Activated CD8-positive, alpha-beta T cell treated with anti-CD3 and anti-CD28 coated beads for 36 hours (primary cell): Measurements from ENCODE around the gene ITPR2. TPM values are rescaled to one million over a fixed set of nuclear protein-coding genes. Genes with fewer than 3 reads are reported as not detected.

Source experiments
- ATAC-seq: fragments of 200-7000 bp; cut with Tn5 transposase; one replicate; pipeline ENCODE4 v1.10.0; 2021; ENCODE audit warnings: mild to moderate bottlenecking, moderate library complexity
- CTCF ChIA-PET: fragments of 350-600 bp; sonication (Branson Sonifier 250); formaldehyde crosslinking; loops from one replicate; lab custom pipeline; 2021; ENCODE audit warnings: antibody characterized with exemption; lab: Charles Lee
- POLR2A ChIA-PET: fragments of 350-600 bp; sonication (Branson Sonifier 250); formaldehyde crosslinking; loops from one replicate; lab custom pipeline; 2021; ENCODE audit warnings: antibody characterized with exemption; lab: Charles Lee
- DNase-seq: peaks from one replicate; pipeline ENCODE4 v3.0.0-alpha.2; 2020
- H3K27ac Mint-ChIP-seq: one replicate; pipeline ENCODE4 v1.8.0; 2021; ENCODE audit warnings: mild to moderate bottlenecking, mixed read lengths
- H3K27me3 Mint-ChIP-seq: one replicate; pipeline ENCODE4 v1.8.0; 2021; ENCODE audit warnings: mixed read lengths
- H3K36me3 Mint-ChIP-seq: one replicate; pipeline ENCODE4 v1.8.0; 2021; ENCODE audit warnings: low read depth, mixed read lengths
- H3K4me1 Mint-ChIP-seq: one replicate; pipeline ENCODE4 v1.8.0; 2021; ENCODE audit warnings: low read depth, mixed read lengths
- H3K4me3 Mint-ChIP-seq: one replicate; pipeline ENCODE4 v1.8.0; 2021; ENCODE audit warnings: mild to moderate bottlenecking, moderate library complexity, mixed read lengths
- H3K9me3 Mint-ChIP-seq: one replicate; pipeline ENCODE4 v1.8.0; 2021; ENCODE audit warnings: mixed read lengths
- intact Hi-C: fragments of 100-400 bp; cut with micrococcal nuclease; formaldehyde crosslinking; loops from one replicate; pipeline ENCODE4 v1.10.0; 2022
- total RNA-seq, 2 experiments: library from RNA; stranded (reverse); gene quantifications; one replicate each; pipeline ENCODE4 v1.2.3, GENCODE V29; 2021
- TF ChIP-seq, protein P1 (sequence below): fragments of 200-600 bp; IDR thresholded peaks from one replicate; pipeline ENCODE4 v1.8.0; 2022; ENCODE audit warnings: antibody characterized with exemption, mild to moderate bottlenecking

The ITPR2 gene
- total RNA-seq, 2 experiments from 2014 or later = 38.9 to 41.2 TPM

DNA sequence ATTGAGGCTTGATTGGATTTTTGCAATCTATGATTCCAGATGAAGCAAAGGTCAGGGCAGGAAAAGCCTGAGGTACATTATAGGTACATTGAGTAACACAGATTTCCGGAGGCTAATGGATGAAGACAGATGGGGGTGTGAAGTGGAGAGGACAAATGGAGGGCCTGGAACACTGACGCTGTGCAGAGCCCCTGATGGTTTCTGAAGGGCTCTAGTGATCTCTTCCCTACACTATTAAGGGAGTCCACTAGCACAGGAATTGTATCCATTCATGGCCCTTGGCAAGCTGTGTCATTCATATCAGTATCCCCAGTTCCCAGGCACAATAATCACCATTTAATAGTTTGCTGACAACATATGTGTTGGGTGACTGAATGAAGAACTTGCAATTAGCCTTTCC lies 284.8 kb downstream of the ITPR2 start:
- ChIA-PET POLR2A (no interaction called here), CTCF (no interaction called here)
- Mint-ChIP-seq H3K27ac (no peak overlapping the region), H3K36me3 (peaks cover 43% of the 10 kb centered on the region), H3K4me1 (no peaks in the 10 kb centered on the region), H3K27me3 (no peaks in the 10 kb centered on the region), H3K4me3 (no peak overlapping the region), H3K9me3 (peaks cover 3% of the 10 kb centered on the region)
- no peak for DNase-seq
- intact Hi-C loops = no loop called here
- ATAC-seq = no peak
- TF ChIP-seq, protein P1, sequence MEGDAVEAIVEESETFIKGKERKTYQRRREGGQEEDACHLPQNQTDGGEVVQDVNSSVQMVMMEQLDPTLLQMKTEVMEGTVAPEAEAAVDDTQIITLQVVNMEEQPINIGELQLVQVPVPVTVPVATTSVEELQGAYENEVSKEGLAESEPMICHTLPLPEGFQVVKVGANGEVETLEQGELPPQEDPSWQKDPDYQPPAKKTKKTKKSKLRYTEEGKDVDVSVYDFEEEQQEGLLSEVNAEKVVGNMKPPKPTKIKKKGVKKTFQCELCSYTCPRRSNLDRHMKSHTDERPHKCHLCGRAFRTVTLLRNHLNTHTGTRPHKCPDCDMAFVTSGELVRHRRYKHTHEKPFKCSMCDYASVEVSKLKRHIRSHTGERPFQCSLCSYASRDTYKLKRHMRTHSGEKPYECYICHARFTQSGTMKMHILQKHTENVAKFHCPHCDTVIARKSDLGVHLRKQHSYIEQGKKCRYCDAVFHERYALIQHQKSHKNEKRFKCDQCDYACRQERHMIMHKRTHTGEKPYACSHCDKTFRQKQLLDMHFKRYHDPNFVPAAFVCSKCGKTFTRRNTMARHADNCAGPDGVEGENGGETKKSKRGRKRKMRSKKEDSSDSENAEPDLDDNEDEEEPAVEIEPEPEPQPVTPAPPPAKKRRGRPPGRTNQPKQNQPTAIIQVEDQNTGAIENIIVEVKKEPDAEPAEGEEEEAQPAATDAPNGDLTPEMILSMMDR = no peak

- no peak for DNase-seq
- ATAC-seq = no peak
- H3K27ac Mint-ChIP-seq = no peak overlapping the region
- H3K27me3 Mint-ChIP-seq = no peaks in the 10 kb centered on the region
- intact Hi-C loops = no loop called here
- TF ChIP-seq, protein P1 = no peak
- peaks cover 41% of the 10 kb centered on the region for H3K36me3 Mint-ChIP-seq
- H3K4me1 Mint-ChIP-seq = no peaks in the 10 kb centered on the region
- H3K9me3 Mint-ChIP-seq = peaks cover 3% of the 10 kb centered on the region
- CTCF ChIA-PET = no interaction called here
- no peak overlapping the region for H3K4me3 Mint-ChIP-seq
- POLR2A ChIA-PET = no interaction called here
Measured at GRCh38 chr12:26546535-26547314, 286.3 kb downstream of the ITPR2 start.

- no peak for DNase-seq
- intact Hi-C loops = no loop called here
- H3K27me3 Mint-ChIP-seq = no peaks in the 10 kb centered on the region
- ChIA-PET CTCF (no interaction called here), POLR2A (no interaction called here)
- peaks cover 12% of the 10 kb centered on the region for H3K36me3 Mint-ChIP-seq
- no peaks in the 10 kb centered on the region for H3K9me3 Mint-ChIP-seq
- no peak overlapping the region for H3K4me3 Mint-ChIP-seq
- H3K4me1 Mint-ChIP-seq = no peaks in the 10 kb centered on the region
- TF ChIP-seq, protein P1 = no peak
- no peak for ATAC-seq
- no peak overlapping the region for H3K27ac Mint-ChIP-seq
Measured at GRCh38 chr12:26539131-26539530, 293.9 kb downstream of the ITPR2 start.

DNA sequence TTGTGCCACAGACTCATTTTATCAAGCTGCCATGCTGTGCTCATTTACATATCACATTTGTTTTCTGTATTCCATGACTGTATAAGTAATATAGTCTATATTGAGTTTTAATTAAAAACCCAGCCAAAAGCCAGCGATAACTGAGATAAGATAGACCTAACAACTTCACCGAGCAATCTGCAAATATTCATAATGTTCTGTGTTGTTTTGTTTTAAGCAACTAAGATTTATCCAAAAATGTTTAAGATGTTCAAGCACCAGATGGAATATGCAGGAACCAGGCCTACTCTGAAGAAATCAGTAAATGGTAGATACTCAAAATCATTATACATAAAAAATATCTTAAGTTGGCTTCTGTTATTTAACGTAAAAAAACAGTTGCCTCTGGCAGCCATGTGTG lies 295.3 kb downstream of the ITPR2 start:
- ATAC-seq = no peak
- Mint-ChIP-seq H3K9me3 (no peaks in the 10 kb centered on the region), H3K27ac (no peak overlapping the region), H3K4me1 (no peaks in the 10 kb centered on the region), H3K4me3 (no peak overlapping the region), H3K36me3 (peaks cover 20% of the 10 kb centered on the region), H3K27me3 (no peaks in the 10 kb centered on the region)
- TF ChIP-seq, protein P1 = no peak
- intact Hi-C loops = no loop called here
- ChIA-PET CTCF (no interaction called here), POLR2A (no interaction called here)
- DNase-seq = no peak

DNA sequence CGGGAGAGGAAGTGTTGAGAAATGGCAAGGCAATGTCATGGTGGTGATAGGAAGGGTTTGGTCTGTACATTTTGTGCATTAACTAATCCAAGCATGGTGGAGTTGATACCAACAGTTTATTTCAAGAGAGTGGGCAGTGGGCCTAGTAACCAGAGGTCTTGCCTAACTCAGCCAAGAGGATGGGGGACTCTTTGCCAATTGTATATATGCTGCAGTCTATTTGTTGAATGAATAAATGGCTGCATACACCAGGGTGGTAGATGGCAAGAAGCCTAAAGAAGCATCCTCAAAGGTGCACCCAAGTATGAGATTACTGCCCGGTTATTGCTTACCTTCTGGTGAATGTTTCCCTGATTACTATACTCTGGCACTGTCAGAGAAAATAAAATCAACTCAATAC lies 295.9 kb downstream of the ITPR2 start:
- ATAC-seq = no peak
- intact Hi-C loops = no loop called here
- ChIA-PET POLR2A (no interaction called here), CTCF (interaction anchor here (1.0 kb wide), 1 partner anchor 12 kb away, joined by 3 read pairs; no protein-coding TSS in a partner anchor)
- TF ChIP-seq, protein P1 = no peak
- no peak overlapping the region for H3K4me3 Mint-ChIP-seq
- no peaks in the 10 kb centered on the region for H3K4me1 Mint-ChIP-seq
- H3K27ac Mint-ChIP-seq = no peak overlapping the region
- peaks cover 20% of the 10 kb centered on the region for H3K36me3 Mint-ChIP-seq
- H3K27me3 Mint-ChIP-seq = no peaks in the 10 kb centered on the region
- no peaks in the 10 kb centered on the region for H3K9me3 Mint-ChIP-seq
- DNase-seq = no peak
